Neural crest cell (in vitro differentiated cells): ENCODE data around the gene LPP. TPM values are rescaled to one million over a fixed set of nuclear protein-coding genes. Genes with fewer than 3 reads are reported as not detected.

Source experiments
- DNase-seq: peaks from one replicate; pipeline ENCODE4 v3.0.0; 2021; ENCODE audit warnings: low read depth, mixed read lengths, low spot score
- H3K27ac Mint-ChIP-seq: one replicate; pipeline ENCODE4 v1.8.0; 2021; ENCODE audit warnings: mild to moderate bottlenecking, mixed read lengths; ENCODE audit not compliant: unreplicated experiment
- H3K27me3 Mint-ChIP-seq: 2 replicates; pipeline ENCODE4 v1.8.0; 2021; ENCODE audit warnings: low read depth, mild to moderate bottlenecking, mixed read lengths
- H3K36me3 Mint-ChIP-seq: 2 replicates; pipeline ENCODE4 v1.8.0; 2021; ENCODE audit warnings: low read depth, mild to moderate bottlenecking, mixed read lengths
- H3K4me1 Mint-ChIP-seq: 2 replicates; pipeline ENCODE4 v1.8.0; 2021; ENCODE audit warnings: mixed read lengths
- H3K4me3 Mint-ChIP-seq: one replicate; pipeline ENCODE4 v1.8.0; 2021; ENCODE audit warnings: mild to moderate bottlenecking, mixed read lengths
- H3K9me3 Mint-ChIP-seq: 2 replicates; pipeline ENCODE4 v1.8.0; 2021; ENCODE audit warnings: mixed read lengths
- CTCF ChIP-seq: fragments of 200-600 bp; sonication (generic); conservative IDR thresholded peaks from 2 replicates; pipeline ENCODE4 v1.5.0; 2021; ENCODE audit warnings: antibody characterized with exemption, mild to moderate bottlenecking
- total RNA-seq: library from RNA; stranded (reverse); gene quantifications from 2 replicates; pipeline ENCODE4 v1.2.1, GENCODE V29; 2021

Gene LPP
- total RNA-seq, 1 donor from 2014 or later, result 38.7 TPM

DNA sequence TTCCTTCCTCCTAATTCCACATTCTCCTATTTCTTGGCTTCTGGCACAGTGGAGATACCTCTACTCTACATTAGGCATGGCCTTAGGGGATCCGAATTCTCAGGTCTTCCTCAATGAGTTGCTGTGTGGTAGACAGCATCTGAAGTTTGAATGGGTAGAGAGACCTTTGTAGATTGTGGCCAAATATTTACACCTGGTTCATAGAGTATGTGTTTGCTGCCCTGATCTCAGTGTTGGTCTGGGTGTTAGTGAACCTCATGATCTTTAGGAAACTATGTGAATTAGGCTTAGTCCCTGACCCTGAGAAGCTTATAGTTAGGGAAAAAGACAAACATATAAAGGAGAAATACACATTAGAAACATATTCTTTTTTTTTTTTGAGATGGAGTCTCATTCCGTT, 75.8 kb downstream of the LPP start:
- H3K27ac Mint-ChIP-seq, result no peak overlapping the region
- DNase-seq, result no peak
- H3K36me3 Mint-ChIP-seq, result peaks cover 12% of the 10 kb centered on the region
- H3K4me1 Mint-ChIP-seq, result peaks cover 3% of the 10 kb centered on the region
- H3K27me3 Mint-ChIP-seq, result no peaks in the 10 kb centered on the region
- no peaks in the 10 kb centered on the region for H3K9me3 Mint-ChIP-seq
- no peak for TF ChIP-seq CTCF
- no peak overlapping the region for H3K4me3 Mint-ChIP-seq

GRCh38 chr3:188230962-188231361, 77.0 kb downstream of the LPP start:
- H3K36me3 Mint-ChIP-seq, result peaks cover 15% of the 10 kb centered on the region
- TF ChIP-seq CTCF, result no peak
- H3K4me1 Mint-ChIP-seq, result peaks cover 3% of the 10 kb centered on the region
- H3K27ac Mint-ChIP-seq, result no peak overlapping the region
- no peak overlapping the region for H3K4me3 Mint-ChIP-seq
- no peaks in the 10 kb centered on the region for H3K9me3 Mint-ChIP-seq
- DNase-seq, result no peak
- H3K27me3 Mint-ChIP-seq, result no peaks in the 10 kb centered on the region

DNA sequence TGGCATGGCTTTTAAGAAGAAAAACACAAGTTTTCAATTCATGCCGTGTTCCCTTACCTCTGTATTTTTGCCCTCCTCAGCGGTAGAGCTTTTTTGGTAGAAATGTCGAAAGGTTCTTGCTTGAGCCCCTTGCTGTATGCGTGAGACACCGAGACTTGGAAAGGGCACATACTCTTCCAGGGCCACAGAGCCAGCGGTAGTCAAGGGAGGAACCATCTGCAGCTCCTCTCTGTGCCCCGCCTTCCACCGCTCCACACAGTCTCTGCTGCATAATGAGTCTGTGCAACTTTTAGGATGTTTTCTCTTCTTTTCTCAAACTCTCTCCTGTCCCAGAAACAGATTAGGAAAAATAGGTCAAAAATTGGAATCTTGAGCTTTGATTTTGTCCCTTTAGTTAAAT, 77.5 kb downstream of the LPP start:
- TF ChIP-seq CTCF, result no peak
- Mint-ChIP-seq H3K4me1 (peaks cover 3% of the 10 kb centered on the region), H3K36me3 (peaks cover 14% of the 10 kb centered on the region), H3K4me3 (no peak overlapping the region), H3K9me3 (no peaks in the 10 kb centered on the region), H3K27me3 (no peaks in the 10 kb centered on the region), H3K27ac (no peak overlapping the region)
- no peak for DNase-seq

- Mint-ChIP-seq H3K27ac (no peak overlapping the region), H3K4me1 (peaks cover 8% of the 10 kb centered on the region), H3K27me3 (no peaks in the 10 kb centered on the region), H3K36me3 (peaks cover 10% of the 10 kb centered on the region), H3K9me3 (no peaks in the 10 kb centered on the region), H3K4me3 (no peak overlapping the region)
- no peak for DNase-seq
- TF ChIP-seq CTCF, result no peak
These were observed 78.7 kb downstream of the LPP start for GRCh38 chr3:188232656-188233055.

GRCh38 chr3:188233320-188233719, 79.4 kb downstream of the LPP start:
- Mint-ChIP-seq H3K4me3 (no peak overlapping the region), H3K9me3 (no peaks in the 10 kb centered on the region), H3K27me3 (no peaks in the 10 kb centered on the region), H3K4me1 (peaks cover 8% of the 10 kb centered on the region), H3K27ac (no peak overlapping the region), H3K36me3 (peaks cover 10% of the 10 kb centered on the region)
- DNase-seq, result no peak
- TF ChIP-seq CTCF, result no peak

- H3K9me3 Mint-ChIP-seq, result no peaks in the 10 kb centered on the region
- no peaks in the 10 kb centered on the region for H3K27me3 Mint-ChIP-seq
- no peak overlapping the region for H3K27ac Mint-ChIP-seq
These were observed 80.2 kb downstream of the LPP start for GRCh38 chr3:188234132-188234531.

More at GRCh38 chr3:188234132-188234531, 80.2 kb downstream of the LPP start:
- Mint-ChIP-seq H3K4me1 (peaks cover 8% of the 10 kb centered on the region), H3K36me3 (peaks cover 10% of the 10 kb centered on the region), H3K4me3 (no peak overlapping the region)
- no peak for DNase-seq
- TF ChIP-seq CTCF, result no peak
